Loucy (cell line): Measurements from ENCODE around the gene NACA.
A peak's percentile ranks its signal among the peaks of the same experiment; 100 is the strongest.

Experiments used
- H2AFZ ChIP-seq: fragments of 200-600 bp; sonication (generic); 2 replicates; pipeline ENCODE4 v1.6.0; 2016; ENCODE audit warnings: antibody characterized with exemption, mild to moderate bottlenecking, low read length, moderate library complexity
- H3F3A ChIP-seq: fragments of 200-600 bp; 2 replicates; pipeline ENCODE4 v1.6.0; 2016; ENCODE audit warnings: antibody characterized with exemption, low read depth, mild to moderate bottlenecking
- H3K27me3 ChIP-seq: fragments of 200-600 bp; sonication (generic); 2 replicates; pipeline ENCODE4 v1.6.1; 2014; ENCODE audit warnings: low read length, mild to moderate bottlenecking; ENCODE audit not compliant: insufficient read depth, poor library complexity, severe bottlenecking
- H3K36me3 ChIP-seq: fragments of 200-600 bp; sonication (generic); 2 replicates; pipeline ENCODE4 v1.6.1; 2016; ENCODE audit warnings: low read length; ENCODE audit not compliant: insufficient read depth
- H3K4me1 ChIP-seq: fragments of 200-600 bp; sonication (generic); 2 replicates; pipeline ENCODE4 v1.5.1; 2014; ENCODE audit warnings: low read length, mild to moderate bottlenecking; ENCODE audit not compliant: insufficient read depth, poor library complexity, severe bottlenecking
- H3K4me2 ChIP-seq: fragments of 200-600 bp; sonication (generic); 2 replicates; pipeline ENCODE4 v1.6.0; 2014; ENCODE audit warnings: antibody characterized with exemption, low read length, low read depth, mild to moderate bottlenecking; ENCODE audit not compliant: poor library complexity, severe bottlenecking
- H3K4me3 ChIP-seq: fragments of 200-600 bp; sonication (generic); 2 replicates; pipeline ENCODE4 v1.5.1; 2014; ENCODE audit warnings: low read length, mild to moderate bottlenecking, mixed read lengths; ENCODE audit not compliant: poor library complexity, severe bottlenecking
- H3K79me2 ChIP-seq: fragments of 200-600 bp; sonication (generic); 2 replicates; pipeline ENCODE4 v1.6.1; 2014; ENCODE audit warnings: low read length; ENCODE audit not compliant: insufficient read depth
- H3K9ac ChIP-seq: fragments of 200-600 bp; sonication (generic); 2 replicates; pipeline ENCODE4 v1.6.0; 2014; ENCODE audit warnings: mild to moderate bottlenecking, low read depth, low read length, moderate library complexity; ENCODE audit not compliant: poor library complexity, severe bottlenecking
- H3K9me2 ChIP-seq: fragments of 200-600 bp; sonication (generic); replicated peaks from 2 replicates; pipeline ENCODE4 v1.6.1; 2016; ENCODE audit warnings: low read depth, low read length, mixed read lengths
- H3K9me3 ChIP-seq: fragments of 200-600 bp; sonication (generic); 2 replicates; pipeline ENCODE4 v1.6.1; 2014; ENCODE audit warnings: mild to moderate bottlenecking, antibody characterized with exemption, low read length, low read depth; ENCODE audit not compliant: insufficient read depth
- H4K20me1 ChIP-seq: fragments of 200-600 bp; sonication (generic); 2 replicates; pipeline ENCODE4 v1.6.0; 2014; ENCODE audit warnings: antibody characterized with exemption, low read length, mild to moderate bottlenecking; ENCODE audit not compliant: insufficient read depth, poor library complexity, severe bottlenecking
- EZH2phosphoT487 ChIP-seq: fragments of 200-600 bp; IDR thresholded peaks from 2 replicates; pipeline ENCODE4 v1.6.1; 2018; ENCODE audit warnings: antibody characterized with exemption, mild to moderate bottlenecking, moderate library complexity, borderline replicate concordance
- TF ChIP-seq, protein P1 (sequence below): fragments of 200-600 bp; sonication (generic); conservative IDR thresholded peaks from 2 replicates; pipeline ENCODE4 v1.5.1; 2014; ENCODE audit warnings: mild to moderate bottlenecking, antibody characterized with exemption, low read length

The NACA gene

DNA sequence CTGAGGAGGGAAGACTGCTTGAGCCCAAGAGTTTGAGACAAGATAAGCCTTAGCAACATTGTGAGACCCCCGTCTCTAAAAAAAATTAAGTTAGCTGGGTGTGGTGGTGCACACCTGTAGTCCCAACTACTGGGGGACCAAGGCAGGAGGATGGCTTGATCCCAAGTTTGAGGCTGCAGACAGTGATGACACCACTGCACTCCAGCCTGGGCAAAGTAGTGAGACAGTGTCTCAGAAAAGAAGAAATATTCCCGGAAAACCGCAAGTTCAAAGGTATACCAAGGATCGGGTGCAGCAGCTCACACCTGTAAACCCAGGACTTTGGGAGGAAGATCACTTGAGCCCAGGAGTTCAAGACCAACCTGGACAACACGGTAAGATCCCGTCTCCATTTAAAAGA, 42.8 kb downstream of the NACA start:
- Histone ChIP-seq H3K79me2 (peaks cover 100% of the 10 kb centered on the region), H3K9me2 (no peaks in the 10 kb centered on the region), H3K27me3 (peaks cover 4% of the 10 kb centered on the region), H4K20me1 (peaks cover 93% of the 10 kb centered on the region), H2AFZ (no peak overlapping the region), H3K36me3 (peaks cover 27% of the 10 kb centered on the region; the same call in 1 of the 2 replicates), H3K4me1 (peaks cover 32% of the 10 kb centered on the region), H3F3A (peaks cover 2% of the 10 kb centered on the region), H3K9me3 (no peaks in the 10 kb centered on the region), H3K9ac (peak overlapping the region; percentile 28), H3K4me2 (peak overlapping the region; percentile 80), H3K4me3 (peak overlapping the region; percentile 45)
- TF ChIP-seq, protein P1, sequence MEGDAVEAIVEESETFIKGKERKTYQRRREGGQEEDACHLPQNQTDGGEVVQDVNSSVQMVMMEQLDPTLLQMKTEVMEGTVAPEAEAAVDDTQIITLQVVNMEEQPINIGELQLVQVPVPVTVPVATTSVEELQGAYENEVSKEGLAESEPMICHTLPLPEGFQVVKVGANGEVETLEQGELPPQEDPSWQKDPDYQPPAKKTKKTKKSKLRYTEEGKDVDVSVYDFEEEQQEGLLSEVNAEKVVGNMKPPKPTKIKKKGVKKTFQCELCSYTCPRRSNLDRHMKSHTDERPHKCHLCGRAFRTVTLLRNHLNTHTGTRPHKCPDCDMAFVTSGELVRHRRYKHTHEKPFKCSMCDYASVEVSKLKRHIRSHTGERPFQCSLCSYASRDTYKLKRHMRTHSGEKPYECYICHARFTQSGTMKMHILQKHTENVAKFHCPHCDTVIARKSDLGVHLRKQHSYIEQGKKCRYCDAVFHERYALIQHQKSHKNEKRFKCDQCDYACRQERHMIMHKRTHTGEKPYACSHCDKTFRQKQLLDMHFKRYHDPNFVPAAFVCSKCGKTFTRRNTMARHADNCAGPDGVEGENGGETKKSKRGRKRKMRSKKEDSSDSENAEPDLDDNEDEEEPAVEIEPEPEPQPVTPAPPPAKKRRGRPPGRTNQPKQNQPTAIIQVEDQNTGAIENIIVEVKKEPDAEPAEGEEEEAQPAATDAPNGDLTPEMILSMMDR, result no peak
- no peak for TF ChIP-seq EZH2phosphoT487

DNA sequence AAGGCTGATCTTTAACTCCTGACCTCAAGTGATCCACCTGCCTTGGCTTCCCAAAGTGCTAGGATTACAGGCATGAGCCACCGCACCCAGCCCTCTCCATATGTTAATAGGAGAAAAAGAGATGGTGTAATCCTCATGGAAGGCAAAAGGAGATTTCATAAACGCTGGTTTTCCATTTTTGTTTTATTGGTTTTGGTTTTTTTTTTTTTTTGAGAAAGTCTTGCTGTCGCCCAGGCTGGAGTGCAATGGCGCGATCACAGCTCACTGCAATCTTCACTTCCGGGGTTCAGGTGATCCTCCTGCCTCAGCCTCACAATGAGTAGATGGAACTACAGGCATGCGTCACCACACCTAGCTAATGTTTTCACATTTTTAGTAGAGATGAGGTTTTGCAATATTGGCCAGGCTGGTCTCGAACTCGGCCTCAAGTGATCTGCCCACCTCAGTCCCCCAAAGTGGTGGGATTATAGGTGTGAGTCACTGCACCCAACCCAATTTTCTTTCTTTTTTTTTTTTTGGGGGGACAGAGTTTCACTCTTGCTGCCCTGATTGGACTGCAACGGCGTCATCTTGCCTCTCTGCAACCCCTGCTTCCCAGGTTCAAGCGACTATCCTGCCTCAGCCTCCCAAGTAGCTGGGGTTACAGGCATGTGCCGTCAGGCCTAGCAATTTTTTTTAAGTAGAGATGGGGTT, 45.1 kb downstream of the NACA start:
- Histone ChIP-seq H3K9ac (no peak overlapping the region), H3K9me2 (no peaks in the 10 kb centered on the region), H3F3A (peaks cover 2% of the 10 kb centered on the region), H3K27me3 (no peaks in the 10 kb centered on the region), H4K20me1 (peaks cover 96% of the 10 kb centered on the region), H2AFZ (no peak overlapping the region), H3K4me2 (peak overlapping the region; percentile 30), H3K4me3 (no peak overlapping the region), H3K4me1 (peaks cover 21% of the 10 kb centered on the region), H3K79me2 (peaks cover 100% of the 10 kb centered on the region), H3K36me3 (peaks cover 27% of the 10 kb centered on the region; the same call in 1 of the 2 replicates), H3K9me3 (no peaks in the 10 kb centered on the region)
- TF ChIP-seq, protein P1, result no peak
- TF ChIP-seq EZH2phosphoT487, result no peak

DNA sequence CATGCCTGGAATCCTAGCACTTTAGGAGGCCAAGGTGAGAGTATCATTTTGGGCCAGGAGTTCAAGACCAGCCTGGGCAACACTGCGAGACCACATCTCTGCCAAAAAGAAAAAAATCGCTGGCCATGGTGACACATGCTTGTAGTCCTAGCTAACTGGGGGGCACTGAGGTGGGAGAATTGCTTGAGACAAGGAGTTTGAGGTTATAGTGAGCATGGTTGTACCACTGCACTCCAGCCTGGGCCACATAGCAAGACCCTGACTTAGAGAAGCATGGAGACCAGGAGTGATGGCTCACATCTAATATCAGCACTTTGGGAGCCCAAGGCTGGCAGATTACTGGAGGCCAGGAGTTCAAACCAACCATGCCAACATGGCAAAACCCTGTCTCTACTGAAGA, 46.2 kb downstream of the NACA start:
- Histone ChIP-seq H3F3A (peaks cover 2% of the 10 kb centered on the region), H3K9ac (no peak overlapping the region), H2AFZ (no peak overlapping the region), H3K79me2 (peaks cover 100% of the 10 kb centered on the region), H3K9me2 (no peaks in the 10 kb centered on the region), H3K27me3 (no peaks in the 10 kb centered on the region), H3K4me2 (no peak overlapping the region), H3K36me3 (peaks cover 31% of the 10 kb centered on the region; the same call in 1 of the 2 replicates), H3K4me3 (no peak overlapping the region), H3K4me1 (peaks cover 12% of the 10 kb centered on the region), H4K20me1 (peaks cover 90% of the 10 kb centered on the region), H3K9me3 (no peaks in the 10 kb centered on the region)
- TF ChIP-seq, protein P1, result no peak
- no peak for TF ChIP-seq EZH2phosphoT487
